ENCODE results near the gene TRMT61A.
A peak's percentile ranks its signal among the peaks of the same experiment; 100 is the strongest.

Gene TRMT61A

GRCh38 chr14:103548463-103549351, 19.7 kb downstream of the TRMT61A start:
- no peak for DNase-seq (ENCODE audit: low read depth)

- no peak for DNase-seq (ENCODE audit: low read depth)
Measured at GRCh38 chr14:103549361-103550311, 20.6 kb downstream of the TRMT61A start.

GRCh38 chr14:103550451-103551337, 21.7 kb downstream of the TRMT61A start:
- DNase-seq (ENCODE audit: low read depth), result no peak

GRCh38 chr14:103551338-103551762, 22.4 kb downstream of the TRMT61A start:
- DNase-seq (ENCODE audit: low read depth), result no peak

GRCh38 chr14:103552011-103552845, 23.2 kb downstream of the TRMT61A start:
- no peak for DNase-seq (ENCODE audit: low read depth)

- DNase-seq (ENCODE audit: low read depth), result no peak
Measured at GRCh38 chr14:103552846-103553210, 23.8 kb downstream of the TRMT61A start.

- DNase-seq (ENCODE audit: low read depth), result no peak
Measured at GRCh38 chr14:103555559-103556337, 26.8 kb downstream of the TRMT61A start.

GRCh38 chr14:103556946-103557758, 28.2 kb downstream of the TRMT61A start:
- no peak for DNase-seq (ENCODE audit: low read depth)

- no peak for DNase-seq (ENCODE audit: low read depth)
Measured at GRCh38 chr14:103558071-103558882, 29.3 kb downstream of the TRMT61A start.

GRCh38 chr14:103559766-103560165, 30.8 kb downstream of the TRMT61A start:
- no peak for DNase-seq (ENCODE audit: low read depth)

- DNase-seq (ENCODE audit: low read depth), result no peak
Measured at GRCh38 chr14:103560691-103561090, 31.7 kb downstream of the TRMT61A start.

GRCh38 chr14:103561381-103562178, 32.6 kb downstream of the TRMT61A start:
- peak; percentile 45 for DNase-seq (ENCODE audit: low read depth)

GRCh38 chr14:103562179-103562428, 33.1 kb downstream of the TRMT61A start:
- no peak for DNase-seq (ENCODE audit: low read depth)

GRCh38 chr14:103562429-103563225, 33.6 kb downstream of the TRMT61A start, which contains the start of the genes BAG5 and COA8:
Gene BAG5 (minus strand): TSS chr14:103562657. CDS start chr14:103561164, 1,493 bp downstream.
Gene COA8 (plus strand): TSS chr14:103562960. CDS start chr14:103563002, 42 bp downstream.
- peak; percentile 87 for DNase-seq (ENCODE audit: low read depth)

GRCh38 chr14:103563226-103563620, 34.2 kb downstream of the TRMT61A start:
- DNase-seq (ENCODE audit: low read depth), result no peak

GRCh38 chr14:103563844-103564505, 35.0 kb downstream of the TRMT61A start:
- no peak for DNase-seq (ENCODE audit: low read depth)

All from activated T-cell treated with anti-CD3 and anti-CD28 coated beads for 48 hours (primary cell).